ENCODE results near the gene SLX9. TPM values are rescaled to one million over a fixed set of nuclear protein-coding genes. Genes with fewer than 3 reads are reported as not detected.

SLX9 gene
- total RNA-seq, 2 donors from 2014 or later = 21.4 to 24.8 TPM

GRCh38 chr21:44999972-45000636 lies 60.3 kb downstream of the SLX9 start:
- no peak for DNase-seq (ENCODE audit: low spot score)
- intact Hi-C loops (cut with DNase I) = no loop called here
- H3K27me3 ChIP-seq (replicated peaks; ENCODE audit: insufficient read depth) = no peaks in the 10 kb centered on the region
- TF ChIP-seq POLR2A (IDR thresholded peaks at IDR 0.05) (no peak), POLR2AphosphoS5 (IDR thresholded peaks at IDR 0.05) (no peak)
- TF ChIP-seq, protein P1, sequence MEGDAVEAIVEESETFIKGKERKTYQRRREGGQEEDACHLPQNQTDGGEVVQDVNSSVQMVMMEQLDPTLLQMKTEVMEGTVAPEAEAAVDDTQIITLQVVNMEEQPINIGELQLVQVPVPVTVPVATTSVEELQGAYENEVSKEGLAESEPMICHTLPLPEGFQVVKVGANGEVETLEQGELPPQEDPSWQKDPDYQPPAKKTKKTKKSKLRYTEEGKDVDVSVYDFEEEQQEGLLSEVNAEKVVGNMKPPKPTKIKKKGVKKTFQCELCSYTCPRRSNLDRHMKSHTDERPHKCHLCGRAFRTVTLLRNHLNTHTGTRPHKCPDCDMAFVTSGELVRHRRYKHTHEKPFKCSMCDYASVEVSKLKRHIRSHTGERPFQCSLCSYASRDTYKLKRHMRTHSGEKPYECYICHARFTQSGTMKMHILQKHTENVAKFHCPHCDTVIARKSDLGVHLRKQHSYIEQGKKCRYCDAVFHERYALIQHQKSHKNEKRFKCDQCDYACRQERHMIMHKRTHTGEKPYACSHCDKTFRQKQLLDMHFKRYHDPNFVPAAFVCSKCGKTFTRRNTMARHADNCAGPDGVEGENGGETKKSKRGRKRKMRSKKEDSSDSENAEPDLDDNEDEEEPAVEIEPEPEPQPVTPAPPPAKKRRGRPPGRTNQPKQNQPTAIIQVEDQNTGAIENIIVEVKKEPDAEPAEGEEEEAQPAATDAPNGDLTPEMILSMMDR (IDR thresholded peaks at IDR 0.05) = no peak
- 70% methylated on average over 29 of the region's 29 CpGs for WGBS
- no peaks in the 10 kb centered on the region for H3K9me3 ChIP-seq
- H3K4me3 ChIP-seq = no peak overlapping the region
- H3K4me1 ChIP-seq (replicated peaks) = no peaks in the 10 kb centered on the region
- H3K36me3 ChIP-seq = no peaks in the 10 kb centered on the region
- no peak overlapping the region for H3K27ac ChIP-seq

- TF ChIP-seq POLR2A (IDR thresholded peaks at IDR 0.05) (no peak), POLR2AphosphoS5 (IDR thresholded peaks at IDR 0.05) (no peak)
- TF ChIP-seq, protein P1 (IDR thresholded peaks at IDR 0.05) = no peak
- H3K36me3 ChIP-seq = no peaks in the 10 kb centered on the region
- H3K4me3 ChIP-seq = no peak overlapping the region
- DNase-seq (ENCODE audit: low spot score) = no peak
- intact Hi-C loops (cut with DNase I) = no loop called here
- WGBS = 81% methylated on average over 27 of the region's 27 CpGs
- H3K4me1 ChIP-seq (replicated peaks) = no peaks in the 10 kb centered on the region
- H3K27me3 ChIP-seq (replicated peaks; ENCODE audit: insufficient read depth) = no peaks in the 10 kb centered on the region
- H3K9me3 ChIP-seq = no peaks in the 10 kb centered on the region
- H3K27ac ChIP-seq = no peak overlapping the region
Measured at GRCh38 chr21:45000637-45001133, 60.9 kb downstream of the SLX9 start.

DNA sequence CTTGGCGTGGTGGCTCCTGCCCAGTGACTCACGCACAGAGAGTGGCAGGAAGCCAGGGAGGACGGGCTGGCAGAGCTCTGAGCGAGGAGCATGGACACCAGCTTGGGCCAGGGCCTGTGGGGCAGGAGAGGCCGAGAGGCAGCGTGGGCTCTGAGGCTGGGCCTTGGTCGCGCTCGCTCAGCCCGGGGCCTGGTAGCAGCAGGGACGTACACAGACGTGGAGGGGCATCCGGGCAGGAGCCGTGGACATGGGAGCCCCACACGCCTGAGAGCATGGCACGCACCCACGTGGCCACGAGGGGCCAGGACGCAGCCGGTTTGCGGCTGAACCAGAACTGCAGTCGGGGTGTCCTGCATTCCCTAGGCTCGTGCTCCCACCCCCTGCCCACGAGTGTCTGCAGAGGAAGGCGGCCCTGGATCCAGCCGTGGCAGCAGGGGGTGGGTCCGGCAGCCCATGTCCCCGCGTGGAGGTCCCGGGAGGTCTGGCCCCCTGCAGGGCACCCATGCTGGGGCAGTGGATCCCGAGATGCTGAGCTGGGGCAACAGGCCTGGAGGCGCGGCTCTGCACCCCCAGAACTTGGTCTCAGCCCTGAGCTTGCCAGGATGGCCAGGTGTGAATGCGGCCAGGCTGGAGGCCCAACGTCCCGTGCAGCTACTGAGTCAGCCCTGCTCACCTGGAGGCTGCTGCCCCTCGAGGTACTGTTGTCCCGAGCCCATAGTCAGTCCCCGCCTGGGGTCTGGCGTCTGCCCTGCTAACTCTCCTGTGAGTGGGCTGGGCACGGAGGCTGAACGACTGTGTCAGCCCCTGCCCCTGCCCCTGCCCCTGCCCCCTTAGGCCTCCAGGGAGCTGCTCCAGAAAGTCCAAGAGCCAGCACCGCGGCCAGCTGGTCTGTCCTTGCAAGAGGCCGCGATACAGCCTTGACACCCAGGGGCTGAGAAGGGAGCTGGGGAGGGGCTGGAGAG lies 61.6 kb downstream of the SLX9 start:
- Histone ChIP-seq H3K9me3 (no peaks in the 10 kb centered on the region), H3K4me1 (replicated peaks) (no peaks in the 10 kb centered on the region), H3K27me3 (replicated peaks; ENCODE audit: insufficient read depth) (no peaks in the 10 kb centered on the region), H3K36me3 (no peaks in the 10 kb centered on the region), H3K4me3 (no peak overlapping the region), H3K27ac (no peak overlapping the region)
- 82% methylated on average over 35 of the region's 46 CpGs for WGBS
- TF ChIP-seq, protein P1 (IDR thresholded peaks at IDR 0.05) = no peak
- TF ChIP-seq POLR2AphosphoS5 (IDR thresholded peaks at IDR 0.05) (no peak), POLR2A (IDR thresholded peaks at IDR 0.05) (no peak)
- DNase-seq (ENCODE audit: low spot score) = peak; percentile 40
- intact Hi-C loops (cut with DNase I) = no loop called here

- intact Hi-C loops (cut with DNase I) = no loop called here
- H3K27me3 ChIP-seq (replicated peaks; ENCODE audit: insufficient read depth) = peaks cover 3% of the 10 kb centered on the region
- TF ChIP-seq, protein P1 (IDR thresholded peaks at IDR 0.05) = no peak
- TF ChIP-seq POLR2A (IDR thresholded peaks at IDR 0.05) (no peak), POLR2AphosphoS5 (IDR thresholded peaks at IDR 0.05) (no peak)
- no peak overlapping the region for H3K4me3 ChIP-seq
- WGBS = 95% methylated on average over 28 of the region's 28 CpGs
- H3K27ac ChIP-seq = no peak overlapping the region
- no peaks in the 10 kb centered on the region for H3K4me1 ChIP-seq (replicated peaks)
- no peaks in the 10 kb centered on the region for H3K36me3 ChIP-seq
- no peak for DNase-seq (ENCODE audit: low spot score)
- no peaks in the 10 kb centered on the region for H3K9me3 ChIP-seq
Measured at GRCh38 chr21:45002381-45003204, 62.8 kb downstream of the SLX9 start.
